Measurements from ENCODE around the gene TBC1D19. TPM values are rescaled to one million over a fixed set of nuclear protein-coding genes. Genes with fewer than 3 reads are reported as not detected.
"Not testable (repeated sequence)": the region's sequence is repeated elsewhere in the genome, so short reads cannot be mapped to it uniquely, and the experiment has no call there.

Gene TBC1D19
- polyA plus RNA-seq, 5 donors, result 12.2 to 24.8 (median 19.8) TPM

- DNase-seq, result not testable (repeated sequence)
Measured at GRCh38 chr4:26679040-26679695, 95.3 kb downstream of the TBC1D19 start.

- DNase-seq, result no peak
Measured at GRCh38 chr4:26682436-26682835, 98.6 kb downstream of the TBC1D19 start.

GRCh38 chr4:26685250-26685649 lies 101.4 kb downstream of the TBC1D19 start:
- DNase-seq, result no peak

- DNase-seq, result no peak
Measured at GRCh38 chr4:26687728-26688127, 103.8 kb downstream of the TBC1D19 start.

GRCh38 chr4:26690506-26690905 lies 106.6 kb downstream of the TBC1D19 start:
- DNase-seq, result no peak

- DNase-seq, result no peak
Measured at GRCh38 chr4:26692014-26692726, 108.3 kb downstream of the TBC1D19 start.

- not testable (repeated sequence) for DNase-seq
Measured at GRCh38 chr4:26694131-26694530, 110.2 kb downstream of the TBC1D19 start.

GRCh38 chr4:26700110-26700509 lies 116.2 kb downstream of the TBC1D19 start:
- DNase-seq, result no peak

GRCh38 chr4:26701095-26701494 lies 117.2 kb downstream of the TBC1D19 start:
- no peak for DNase-seq

- DNase-seq, result no peak
Measured at GRCh38 chr4:26701786-26702227, 117.9 kb downstream of the TBC1D19 start.

- DNase-seq, result no peak
Measured at GRCh38 chr4:26707342-26707741, 123.5 kb downstream of the TBC1D19 start.

- no peak for DNase-seq
Measured at GRCh38 chr4:26709246-26709645, 125.4 kb downstream of the TBC1D19 start.

GRCh38 chr4:26713563-26714151 lies 129.8 kb downstream of the TBC1D19 start:
- no peak for DNase-seq

GRCh38 chr4:26715636-26716242 lies 131.9 kb downstream of the TBC1D19 start:
- no peak for DNase-seq

GRCh38 chr4:26717332-26717731 lies 133.4 kb downstream of the TBC1D19 start:
- DNase-seq, result no peak

GRCh38 chr4:26719954-26720552 lies 136.2 kb downstream of the TBC1D19 start:
- DNase-seq, result peak; percentile 19 to 21

GRCh38 chr4:26721685-26722084 lies 137.8 kb downstream of the TBC1D19 start:
- no peak for DNase-seq

GRCh38 chr4:26723216-26723615 lies 139.3 kb downstream of the TBC1D19 start:
- no peak for DNase-seq

- DNase-seq, result no peak
Measured at GRCh38 chr4:26724534-26724933, 140.7 kb downstream of the TBC1D19 start.

GRCh38 chr4:26726655-26727387 lies 142.9 kb downstream of the TBC1D19 start:
- DNase-seq, result no peak

GRCh38 chr4:26727844-26728243 lies 144.0 kb downstream of the TBC1D19 start:
- DNase-seq, result no peak
